ENCODE results near the gene SLC52A3. TPM values are rescaled to one million over a fixed set of nuclear protein-coding genes. Genes with fewer than 3 reads are reported as not detected.
A peak's percentile ranks its signal among the peaks of the same experiment; 100 is the strongest.
"Not testable (repeated sequence)": the region's sequence is repeated elsewhere in the genome, so short reads cannot be mapped to it uniquely, and the experiment has no call there.

The SLC52A3 gene
- polyA plus RNA-seq, 3 donors = 3.3 to 4.0 (median 3.6) TPM

DNA sequence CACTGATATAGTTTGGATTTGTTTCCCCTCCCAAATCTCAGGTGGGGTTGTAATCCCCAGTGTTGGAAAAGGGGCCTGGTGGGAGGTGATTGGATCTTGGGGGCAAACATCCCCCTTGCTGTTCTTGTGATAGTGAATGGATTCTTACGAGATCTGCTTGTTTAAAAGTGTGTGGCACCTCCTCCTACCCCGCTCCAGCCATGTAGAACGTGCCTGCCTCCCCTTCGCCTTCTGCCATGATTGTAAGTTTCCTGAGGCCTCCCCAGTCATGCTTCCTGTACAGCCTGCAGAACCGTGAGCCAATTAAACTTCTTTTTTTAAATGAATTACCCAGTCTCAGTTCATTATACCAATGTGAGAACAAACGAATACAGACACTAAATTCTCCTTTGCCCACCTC, 26.7 kb downstream of the SLC52A3 start:
- DNase-seq (ENCODE audit: extremely low read depth in 1 of 11, low read depth in 9 of 11, low spot score in 4 of 11) = no peak

DNA sequence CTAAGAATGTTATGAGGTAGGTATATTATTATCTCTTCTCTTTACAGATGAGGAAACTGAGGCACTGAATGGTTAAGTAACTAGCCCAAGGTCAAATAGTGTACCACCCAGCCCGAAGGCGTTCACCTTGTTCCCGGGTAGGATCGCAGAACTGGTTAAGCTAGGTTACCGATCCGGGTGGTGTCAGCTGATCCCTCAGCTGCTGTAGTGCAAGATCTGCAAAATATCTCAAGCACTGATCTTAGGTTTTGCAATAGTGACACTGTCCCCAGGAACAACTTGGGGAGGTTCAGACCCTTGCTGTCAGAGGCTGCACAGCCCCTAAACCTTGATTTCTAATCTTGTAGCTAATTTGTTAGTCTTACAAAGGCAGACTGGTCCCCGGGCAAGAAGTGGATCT, 28.1 kb downstream of the SLC52A3 start:
- DNase-seq (ENCODE audit: extremely low read depth in 1 of 11, low read depth in 9 of 11, low spot score in 4 of 11) = no peak

DNA sequence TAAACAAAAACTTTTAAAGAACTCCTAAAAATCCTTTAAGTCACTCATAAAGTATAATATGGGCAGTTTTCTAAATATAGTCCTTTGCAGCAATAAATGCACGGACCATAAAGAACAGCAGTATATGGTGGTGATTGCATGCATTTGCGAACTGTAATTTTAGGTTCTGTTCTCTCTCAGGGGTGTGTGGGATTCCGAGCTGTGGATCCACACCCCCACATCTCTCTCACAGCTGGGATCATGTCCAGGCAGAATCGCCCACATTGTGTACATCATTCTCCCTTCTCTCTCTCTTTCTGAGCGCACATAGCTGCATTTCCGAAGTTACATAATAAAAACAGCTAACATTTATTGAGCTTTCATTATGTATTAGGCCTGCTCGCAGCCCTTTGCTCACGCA, 28.6 kb downstream of the SLC52A3 start:
- DNase-seq (ENCODE audit: extremely low read depth in 1 of 11, low read depth in 9 of 11, low spot score in 4 of 11) = no peak

DNA sequence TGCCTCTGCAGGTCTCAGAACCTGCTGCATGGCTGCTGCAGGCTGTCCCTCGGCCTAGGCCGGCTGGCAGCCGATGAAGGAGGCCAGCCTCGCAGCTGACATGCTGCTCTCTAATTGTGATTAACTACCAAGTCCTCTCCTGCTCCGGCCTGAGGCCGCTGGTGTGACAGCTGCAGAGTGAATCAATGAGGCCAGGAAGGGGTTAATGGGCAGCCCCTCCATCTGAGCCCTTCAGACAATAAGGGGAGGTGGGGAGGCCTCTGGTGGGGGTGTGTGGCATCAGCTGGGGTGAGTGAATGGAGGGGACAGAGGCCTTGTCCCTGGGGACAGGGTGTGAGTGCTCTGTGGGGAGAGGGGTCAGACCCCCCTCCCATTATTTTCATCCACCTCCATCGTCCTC, 34.4 kb downstream of the SLC52A3 start:
- no peak for DNase-seq (ENCODE audit: extremely low read depth in 1 of 11, low read depth in 9 of 11, low spot score in 4 of 11)

DNA sequence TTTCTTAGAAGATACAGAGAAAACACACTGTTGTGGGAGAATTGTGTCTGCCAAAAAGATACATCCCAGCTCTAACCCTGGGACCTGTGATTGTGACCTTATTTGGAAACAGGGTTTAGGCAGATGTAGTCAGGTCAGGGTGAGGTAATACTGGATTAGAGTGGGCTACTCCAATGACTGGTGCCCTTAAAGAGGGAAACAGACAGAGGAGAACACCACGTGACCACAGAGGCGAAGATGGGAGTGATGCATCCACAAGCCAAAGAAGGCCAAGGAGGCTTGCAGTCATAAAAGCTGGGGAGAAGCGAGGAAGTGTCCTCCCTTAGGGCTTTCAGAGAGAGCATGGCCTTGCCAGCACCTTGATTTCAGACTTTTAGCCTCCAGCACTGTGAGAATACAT, 35.6 kb downstream of the SLC52A3 start:
- no peak for DNase-seq (ENCODE audit: extremely low read depth in 1 of 11, low read depth in 9 of 11, low spot score in 4 of 11)

DNA sequence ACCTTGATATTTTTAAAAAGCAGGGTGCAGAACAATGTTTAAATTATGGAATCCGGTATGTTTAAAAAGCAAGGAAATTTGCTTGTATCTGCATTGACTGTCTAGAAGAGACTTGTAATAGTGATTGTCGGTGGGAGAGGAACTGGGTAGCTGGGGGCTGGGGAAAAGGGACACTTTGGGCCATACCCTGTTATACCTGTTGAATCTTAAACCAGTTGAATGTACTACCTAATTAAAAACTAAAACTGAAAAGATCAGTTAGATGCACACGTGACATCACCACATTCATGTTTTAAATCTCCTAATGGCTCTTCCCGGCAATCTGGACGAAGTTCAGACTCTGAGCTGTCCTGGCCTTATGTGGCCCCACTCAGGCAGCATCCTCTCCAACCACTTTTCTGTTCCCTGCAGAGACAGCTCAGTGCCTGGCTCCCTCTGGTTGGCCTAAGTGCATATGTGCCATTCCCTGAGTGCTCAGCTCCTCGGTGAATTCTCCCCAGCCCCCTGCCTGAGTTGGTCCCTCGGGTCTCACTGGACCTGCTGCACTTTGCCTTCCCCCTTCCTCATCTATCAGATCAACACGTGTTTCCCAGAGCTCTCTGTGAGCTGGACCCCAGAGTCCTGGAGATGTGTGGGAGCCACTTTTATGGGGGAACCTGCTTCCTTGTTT, 36.3 kb downstream of the SLC52A3 start:
- no peak for DNase-seq (ENCODE audit: extremely low read depth in 1 of 11, low read depth in 9 of 11, low spot score in 4 of 11)

DNA sequence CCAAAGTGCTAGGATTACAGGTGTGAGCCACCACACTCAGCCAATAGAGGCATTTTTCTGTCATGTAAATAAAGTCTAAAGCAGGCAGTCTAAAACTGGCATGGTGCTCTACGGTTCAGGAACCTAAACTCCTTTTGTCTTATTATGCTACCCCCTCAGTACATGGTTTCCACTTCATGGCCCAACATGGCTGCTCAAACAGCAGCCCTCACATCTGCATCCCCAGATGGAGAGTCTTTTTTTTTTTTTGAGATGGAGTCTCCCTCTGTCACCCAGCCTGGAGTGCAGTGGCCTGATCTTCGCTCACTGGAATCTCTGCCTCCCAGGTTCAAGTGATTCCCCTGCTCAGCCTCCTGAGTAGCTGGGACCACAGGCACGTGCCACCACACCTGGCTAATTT, 38.3 kb downstream of the SLC52A3 start:
- no peak for DNase-seq (ENCODE audit: extremely low read depth in 1 of 11, low read depth in 9 of 11, low spot score in 4 of 11)

DNA sequence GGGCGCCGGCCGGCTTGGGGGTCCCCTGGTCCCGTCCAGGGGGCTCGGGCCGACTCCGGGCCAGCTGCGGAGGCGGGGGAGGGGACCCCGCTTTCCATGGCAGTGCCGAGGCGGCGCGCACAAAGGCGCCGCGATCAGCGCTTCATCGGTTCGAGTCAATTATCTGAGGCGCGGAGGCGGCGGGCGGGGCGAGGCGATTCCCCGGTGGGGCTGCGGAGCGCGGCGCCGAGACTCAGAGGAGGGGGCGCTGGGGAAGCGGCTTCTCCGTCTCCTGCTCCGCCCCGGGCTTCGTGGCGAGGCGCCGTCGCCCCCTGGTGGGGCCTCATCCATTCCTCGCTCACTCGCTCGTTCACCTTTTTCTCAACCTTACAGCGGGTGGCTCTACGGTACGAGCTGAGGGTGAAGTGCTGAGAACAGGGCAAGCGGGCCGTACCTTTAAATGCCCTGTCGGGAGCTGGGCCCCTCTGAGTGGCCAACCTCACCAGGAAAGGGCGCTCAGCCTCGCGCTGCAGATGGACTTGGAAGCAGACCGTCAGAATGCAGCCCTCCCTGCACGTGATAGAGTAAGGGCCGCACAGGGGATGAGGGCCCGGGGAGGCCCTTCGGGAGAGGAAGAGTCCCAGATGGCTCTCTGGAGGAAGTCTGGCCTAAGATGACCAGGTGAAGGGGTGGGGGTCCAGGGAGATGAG, 39.9 kb downstream of the SLC52A3 start:
- peak in 9 of 11 donors; percentile 48 to 70 (median 63) for DNase-seq (ENCODE audit: extremely low read depth in 1 of 11, low read depth in 9 of 11, low spot score in 4 of 11)

DNA sequence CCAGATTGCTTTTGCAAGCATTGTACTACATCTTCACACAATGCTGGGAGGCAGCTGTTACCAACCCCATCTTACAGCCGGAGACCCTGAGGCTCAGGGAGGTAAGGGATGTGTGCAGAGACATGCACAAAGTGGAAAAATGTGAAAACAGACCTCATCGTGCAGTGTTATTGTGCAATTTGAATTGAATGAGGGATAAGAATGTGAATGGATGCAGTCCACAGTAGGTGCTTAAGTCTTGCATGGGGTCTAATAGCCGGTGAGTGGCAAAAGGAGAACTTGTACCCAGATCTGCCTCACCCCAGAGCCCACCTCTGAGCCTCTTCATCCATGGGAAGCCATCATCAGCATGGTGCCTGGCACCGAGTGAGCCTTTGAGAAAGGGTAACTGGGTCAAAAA, 42.1 kb downstream of the SLC52A3 start:
- no peak for DNase-seq (ENCODE audit: extremely low read depth in 1 of 11, low read depth in 9 of 11, low spot score in 4 of 11)

DNA sequence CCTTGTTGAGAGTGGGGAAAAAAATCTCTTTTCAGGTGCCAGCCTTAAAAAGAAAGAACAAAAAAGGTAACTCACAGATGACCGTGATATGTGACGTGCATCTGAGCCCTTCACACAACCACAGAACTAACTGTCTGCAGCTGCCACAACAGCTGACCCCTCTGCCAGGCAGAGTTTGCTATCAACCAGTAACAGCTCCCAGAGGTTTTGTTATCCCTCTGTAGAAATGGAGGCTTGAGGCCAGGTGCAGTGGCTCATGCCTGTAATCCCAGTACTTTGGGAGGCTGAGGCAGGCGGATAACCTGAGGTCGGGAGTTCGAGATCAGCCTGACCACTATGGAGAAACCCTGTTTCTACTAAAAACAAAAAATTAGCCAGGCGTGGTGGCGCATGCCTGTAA, 42.8 kb downstream of the SLC52A3 start:
- DNase-seq (ENCODE audit: extremely low read depth in 1 of 11, low read depth in 9 of 11, low spot score in 4 of 11) = no peak

DNA sequence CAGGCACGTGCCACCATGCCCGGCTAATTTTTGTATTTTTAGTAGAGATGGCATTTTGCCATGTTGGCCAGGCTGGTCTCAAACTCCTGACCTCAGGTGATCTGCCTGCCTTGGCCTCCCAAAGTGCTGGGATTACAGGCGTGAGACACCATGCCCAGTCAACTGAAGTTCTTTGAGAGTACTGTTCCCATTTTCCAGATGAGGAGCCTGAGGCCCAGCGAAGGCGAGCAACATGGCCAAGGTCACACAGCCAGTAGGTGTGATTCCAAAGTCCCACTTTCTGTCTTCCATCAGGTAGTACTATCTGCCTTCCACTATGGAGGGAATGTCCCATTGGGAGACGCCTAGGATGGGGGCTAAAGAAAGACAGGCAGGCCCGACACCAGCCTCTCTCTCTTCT, 43.5 kb downstream of the SLC52A3 start:
- not testable (repeated sequence) for DNase-seq (ENCODE audit: extremely low read depth in 1 of 11, low read depth in 9 of 11, low spot score in 4 of 11)

DNA sequence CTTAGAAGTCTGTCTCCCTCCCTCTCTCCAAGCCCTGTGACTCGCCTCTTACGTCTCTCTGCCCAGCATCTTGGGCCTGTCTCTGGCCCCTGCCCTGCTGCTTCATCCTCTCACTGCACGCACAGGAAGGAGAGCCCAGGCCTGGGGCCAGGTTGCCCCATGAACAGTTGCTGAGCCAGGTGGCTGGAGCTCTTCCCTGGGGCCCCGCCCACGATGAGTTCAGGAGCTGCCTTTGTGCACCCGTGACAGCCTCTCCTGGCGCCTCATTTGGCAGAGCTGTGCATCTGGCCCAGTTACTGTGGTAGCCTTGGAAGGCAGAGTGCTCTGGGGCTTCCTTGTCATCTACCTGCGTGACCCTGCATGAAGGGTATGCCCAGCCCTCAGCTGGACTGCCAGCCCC, 44.5 kb downstream of the SLC52A3 start:
- DNase-seq (ENCODE audit: extremely low read depth in 1 of 11, low read depth in 9 of 11, low spot score in 4 of 11) = no peak

DNA sequence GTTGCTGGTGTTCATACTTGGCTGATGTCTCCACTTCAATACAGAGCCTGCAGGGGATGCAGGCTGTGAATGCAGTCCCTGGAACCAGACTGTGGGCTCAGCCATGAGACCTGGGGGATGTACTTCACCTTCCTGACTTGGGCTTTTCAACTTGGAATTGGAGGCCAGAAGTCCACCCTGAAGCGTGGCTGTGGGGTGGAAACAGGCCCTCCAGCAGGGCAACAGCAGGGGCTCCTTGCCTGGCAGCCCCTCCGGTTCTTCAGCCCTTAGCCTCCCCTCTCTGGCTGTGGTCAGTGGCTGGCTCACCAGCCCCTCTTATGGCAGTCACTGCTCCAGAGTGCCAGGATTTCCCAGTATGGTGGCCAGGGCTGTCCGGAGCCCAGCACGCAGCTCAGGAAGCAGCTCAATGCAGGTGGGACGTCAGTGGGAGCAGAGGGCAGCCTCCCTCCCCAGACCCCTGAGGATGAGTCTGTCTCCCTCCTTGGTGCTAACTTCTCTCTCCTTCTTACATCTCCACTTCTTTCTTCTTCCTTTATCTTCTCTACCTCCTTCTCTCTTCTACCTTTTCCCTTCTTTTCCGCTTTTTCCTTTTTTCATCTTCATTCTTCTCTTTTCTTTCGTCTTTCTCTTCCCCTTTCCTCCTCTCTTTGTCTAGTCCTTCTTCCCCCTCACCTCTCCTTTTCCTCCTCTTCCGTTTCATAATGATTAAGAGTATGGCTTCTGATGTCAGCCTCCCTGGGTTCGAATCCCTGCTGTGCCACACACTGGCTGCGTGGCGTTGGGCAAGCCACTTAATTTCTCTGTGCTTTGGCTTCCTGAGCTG, 45.3 kb downstream of the SLC52A3 start:
- no peak for DNase-seq (ENCODE audit: extremely low read depth in 1 of 11, low read depth in 9 of 11, low spot score in 4 of 11)

DNA sequence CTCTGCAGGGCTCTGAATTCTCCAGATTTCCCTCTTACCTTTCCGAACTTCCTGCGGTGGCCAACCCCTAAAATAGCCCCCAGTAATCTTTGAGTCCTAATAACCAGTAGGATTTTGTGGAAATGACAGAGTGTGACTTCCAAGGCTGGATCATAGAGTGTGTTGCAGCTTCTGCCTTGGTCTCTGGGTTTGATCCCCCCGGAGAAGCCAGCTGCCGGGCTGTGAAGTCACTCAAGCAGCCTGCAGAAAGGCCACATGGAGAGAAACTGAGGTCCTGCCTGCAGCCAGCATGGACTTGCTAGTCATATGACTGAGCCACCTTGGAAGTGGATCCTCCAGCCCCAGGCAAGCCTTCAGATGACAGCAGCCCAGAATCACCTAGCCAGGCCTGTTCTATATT, 46.4 kb downstream of the SLC52A3 start:
- no peak for DNase-seq (ENCODE audit: extremely low read depth in 1 of 11, low read depth in 9 of 11, low spot score in 4 of 11)

DNA sequence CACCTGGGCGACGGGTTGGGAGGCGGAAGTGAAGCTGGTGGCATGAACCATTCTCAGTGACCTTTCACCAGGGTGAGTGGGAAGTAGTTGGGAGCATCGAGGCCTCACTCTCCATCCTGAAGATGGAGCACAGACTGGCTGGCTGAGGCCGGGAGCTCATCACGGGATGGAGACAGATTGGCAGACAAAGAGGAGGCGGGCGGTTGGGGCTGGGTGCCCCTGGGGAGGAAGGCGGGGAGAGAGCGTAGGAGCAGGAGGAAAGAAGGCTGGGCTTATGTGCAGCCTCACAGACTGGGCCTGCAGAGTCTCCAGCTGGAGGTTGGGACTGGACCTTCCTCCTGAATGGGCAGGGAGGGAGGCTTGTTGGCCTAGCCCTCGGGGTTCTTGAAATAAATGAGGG, 48.5 kb downstream of the SLC52A3 start:
- no peak for DNase-seq (ENCODE audit: extremely low read depth in 1 of 11, low read depth in 9 of 11, low spot score in 4 of 11)

DNA sequence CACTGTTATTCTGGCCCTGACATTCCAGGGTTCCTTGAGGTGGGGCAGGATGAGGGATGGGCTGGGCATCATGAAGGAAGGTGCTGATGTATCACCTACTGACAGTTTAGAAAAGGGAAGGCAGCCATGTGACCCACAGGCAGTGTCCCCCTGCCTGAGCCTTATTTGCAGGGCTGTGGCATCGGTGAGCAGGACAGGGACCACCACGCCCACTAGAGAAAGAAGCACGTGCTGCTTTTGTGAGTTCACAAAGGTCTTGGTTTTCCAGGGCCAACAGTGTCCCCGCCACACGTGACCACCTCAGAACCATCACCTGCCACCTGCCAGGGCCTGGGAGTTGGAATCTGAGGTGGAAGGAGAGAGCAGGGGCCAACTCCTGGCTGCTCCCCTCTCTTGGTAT, 49.2 kb downstream of the SLC52A3 start:
- no peak for DNase-seq (ENCODE audit: extremely low read depth in 1 of 11, low read depth in 9 of 11, low spot score in 4 of 11)

DNA sequence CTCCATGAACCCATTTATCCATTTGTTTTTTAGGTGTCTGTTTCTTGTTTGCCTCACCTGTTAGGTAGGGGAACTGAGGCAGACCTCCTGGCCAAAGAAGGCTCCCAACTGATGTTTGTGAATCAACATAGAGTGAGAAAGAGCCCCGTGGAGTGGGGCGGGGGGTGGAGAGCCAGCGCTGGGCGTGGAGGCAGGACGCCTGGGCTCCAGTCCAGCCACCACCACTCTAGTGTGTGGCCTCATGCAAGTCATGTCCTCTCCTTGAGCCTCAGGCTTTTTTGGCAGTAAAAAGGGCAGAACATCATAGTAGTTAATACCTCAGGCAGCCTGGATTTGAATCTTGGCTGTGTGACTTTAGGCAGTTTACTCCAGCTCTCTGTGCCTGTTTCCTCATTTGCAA, 50.5 kb downstream of the SLC52A3 start:
- no peak for DNase-seq (ENCODE audit: extremely low read depth in 1 of 11, low read depth in 9 of 11, low spot score in 4 of 11)

DNA sequence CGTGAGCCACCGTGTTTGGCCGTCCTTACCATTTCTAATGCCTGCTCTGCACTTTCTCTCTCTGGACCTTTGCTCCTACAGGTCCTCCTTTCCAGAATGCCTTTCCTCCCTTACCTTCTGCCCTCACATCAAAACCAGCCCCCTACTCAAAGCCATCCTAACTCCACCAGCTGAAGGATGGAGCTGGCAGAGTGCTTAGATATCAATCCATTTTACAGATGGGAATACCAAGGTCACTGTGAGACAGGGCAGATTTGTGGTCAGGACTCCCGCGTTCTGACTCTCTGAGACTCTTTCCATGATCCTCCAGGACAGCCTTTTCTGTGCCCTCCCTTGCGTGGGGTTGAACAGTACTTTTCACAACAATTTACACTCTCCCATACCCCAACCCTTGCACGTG, 51.0 kb downstream of the SLC52A3 start:
- DNase-seq (ENCODE audit: extremely low read depth in 1 of 11, low read depth in 9 of 11, low spot score in 4 of 11) = no peak

DNA sequence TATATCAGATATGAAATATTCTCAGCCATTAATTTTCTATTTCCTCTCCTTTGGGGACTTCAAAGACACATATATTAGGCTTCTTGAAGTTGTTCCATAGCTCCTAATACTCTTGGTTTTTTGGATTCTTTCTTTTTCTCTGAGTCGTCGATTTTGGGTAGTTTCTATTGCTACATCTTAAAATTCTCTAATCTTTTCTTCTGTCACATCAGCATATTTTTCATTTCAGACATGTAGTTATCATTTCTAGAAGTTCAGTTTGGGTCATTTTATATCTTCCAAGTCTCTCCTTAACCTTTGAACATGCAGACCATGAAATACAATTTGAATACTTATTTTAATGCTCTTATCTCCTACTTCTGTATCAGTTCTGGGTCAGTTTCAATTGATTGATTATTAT, 53.8 kb downstream of the SLC52A3 start:
- no peak for DNase-seq (ENCODE audit: extremely low read depth in 1 of 11, low read depth in 9 of 11, low spot score in 4 of 11)

DNA sequence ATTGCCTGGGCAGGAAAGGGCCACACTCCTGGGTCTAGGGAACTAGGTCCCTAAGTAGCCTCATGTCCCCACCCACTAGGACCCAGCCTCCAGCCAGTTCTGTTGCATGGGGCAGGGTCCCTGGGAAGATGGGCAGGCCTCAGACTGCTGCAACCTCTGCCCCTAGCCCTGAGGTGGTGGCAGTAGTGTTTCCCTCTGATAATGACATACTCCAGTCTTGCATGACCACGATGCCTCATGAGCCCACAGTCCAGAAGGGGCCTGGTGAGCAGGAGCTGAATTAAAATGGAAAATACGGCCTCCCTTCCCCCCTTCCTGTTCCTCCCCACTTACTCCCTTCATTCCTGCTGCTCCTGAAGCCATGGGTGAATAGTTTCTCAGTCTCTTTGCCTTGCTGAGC, 56.7 kb downstream of the SLC52A3 start:
- DNase-seq (ENCODE audit: extremely low read depth in 1 of 11, low read depth in 9 of 11, low spot score in 4 of 11) = no peak
